Motor neuron (in vitro differentiated cells): ENCODE measurements around the gene ARL6IP6. TPM values are rescaled to one million over a fixed set of nuclear protein-coding genes. Genes with fewer than 3 reads are reported as not detected.
"Not testable (repeated sequence)": the region's sequence is repeated elsewhere in the genome, so short reads cannot be mapped to it uniquely, and the experiment has no call there.

Experiments used
- ATAC-seq, 8 experiments: fragments of 200-7000 bp; cut with Tn5 transposase; replicated peaks in 6 of 8; 2 replicates each; pipeline ENCODE4 v1.8.0; 2021; ENCODE audit warnings: mild to moderate bottlenecking in 8 of 8, moderate library complexity in 8 of 8
- H3K27ac ChIP-seq, 2 donors: fragments of 250-450 bp; sonication (Bioruptor Pico); 2 replicates each; pipeline ENCODE4 v1.9.0; 2021; ENCODE audit warnings: antibody characterized with exemption in 2 of 2, mild to moderate bottlenecking in 2 of 2, moderate library complexity in 1 of 2
- H3K4me1 ChIP-seq, 2 donors: fragments of 250-450 bp; sonication (Bioruptor Pico); replicated peaks in 1 of 2; 2 replicates each; pipeline ENCODE4 v1.6.1; 2021; ENCODE audit warnings: antibody characterized with exemption in 2 of 2, mild to moderate bottlenecking in 2 of 2, moderate library complexity in 1 of 2
- H3K4me3 ChIP-seq, 5 donors: fragments of 250-450 bp; sonication (Bioruptor Pico); 2 replicates each; pipeline ENCODE4 v1.9.0; 2021; ENCODE audit warnings: antibody characterized with exemption in 5 of 5, mild to moderate bottlenecking in 5 of 5, moderate library complexity in 4 of 5
- WGBS, 10 experiments: fragments of 450-650 bp; shearing (Covaris generic); methylation state at CpG; one replicate each; pipeline ENCODE4 v1.0.0; 2022; 5-methylcytosine and 5-hydroxymethylcytosine counted together
- in situ Hi-C, 9 experiments: fragments of 400-800 bp; cut with MboI; loops; one replicate each; pipeline ENCODE4 v1.15.0; 2021; ENCODE audit warnings: low sequenced_read_pairs in 9 of 9, low pct_unique_long_range_greater_than_20kb in 2 of 9; ENCODE audit not compliant: unreplicated experiment in 9 of 9
- total RNA-seq, 8 experiments: library from RNA; unstranded; fragments of 300-600 nt; gene quantifications; 2 replicates each; pipeline versions ENCODE4 v1.2.3 to v1.2.4, GENCODE V29; 2022

ARL6IP6 gene
- total RNA-seq, 8 experiments from 2014 or later, result 13.0 to 38.0 (median 20.9) TPM

DNA sequence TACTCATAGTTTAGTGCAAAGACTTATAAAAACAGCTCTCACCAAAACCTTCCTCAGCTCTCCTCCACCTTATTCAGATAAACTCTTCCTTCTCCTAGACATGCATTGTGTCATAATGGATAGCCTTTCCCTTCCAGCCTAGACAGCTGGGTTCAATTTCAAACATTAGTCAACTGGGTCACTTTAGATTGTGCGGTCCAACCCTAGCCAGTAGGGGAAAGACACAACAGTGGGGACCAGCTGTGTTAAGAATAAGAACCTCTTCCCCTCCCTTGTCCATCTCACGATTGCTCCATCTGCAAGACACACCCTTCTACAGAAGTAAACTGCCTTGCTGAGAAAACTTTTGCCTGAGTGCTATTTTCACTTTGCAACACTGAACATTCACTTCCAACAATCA is 9.7 kb upstream of the ARL6IP6 start:
- peak in 1 of 8 experiments; percentile 65 for ATAC-seq
- H3K4me1 ChIP-seq, result no peaks in the 10 kb centered on the region
- 83 to 100% (median 89%) methylated on average over 1 to 2 of the region's 2 CpGs; no CpG with 5 or more reads in 4 of the 10 experiments for WGBS, 10 experiments
- in situ Hi-C loops, result loop anchor here in 1 of 9 experiments (25.0 kb wide), 1 partner anchor 779 kb away; the partner anchor contains the start of gene RPRM
- no peak overlapping the region for H3K4me3 ChIP-seq
- no peak overlapping the region for H3K27ac ChIP-seq

DNA sequence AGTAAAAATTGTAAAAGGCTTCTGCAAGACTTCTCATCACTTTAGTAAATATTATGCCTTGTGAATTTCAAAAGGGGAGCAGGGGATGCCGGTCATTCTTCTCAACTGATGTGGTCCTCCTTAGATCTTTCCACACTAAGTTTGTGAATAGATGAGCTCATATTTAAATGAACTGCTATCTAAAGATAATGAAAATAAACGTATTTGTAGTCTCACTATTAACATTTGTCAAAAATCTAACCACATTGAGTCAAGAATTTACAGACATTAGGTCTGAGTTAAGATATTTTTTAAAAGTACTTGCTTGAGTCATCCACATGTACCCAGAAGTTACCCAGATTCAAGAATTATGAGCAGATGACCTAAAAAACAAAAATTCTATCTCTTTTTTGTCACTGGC is 7.7 kb upstream of the ARL6IP6 start:
- H3K4me1 ChIP-seq, result peaks cover 0 to 6% of the 10 kb centered on the region in 2 donors
- H3K4me3 ChIP-seq, result no peak overlapping the region
- in situ Hi-C loops, result loop anchor here in 1 of 9 experiments (25.0 kb wide), 1 partner anchor 777 kb away; the partner anchor contains the start of gene RPRM
- ATAC-seq, result no peak
- H3K27ac ChIP-seq, result no peak overlapping the region
- 0 to 100% (median 98%) methylated on average over 1 to 2 of the region's 2 CpGs for WGBS, 10 experiments

DNA sequence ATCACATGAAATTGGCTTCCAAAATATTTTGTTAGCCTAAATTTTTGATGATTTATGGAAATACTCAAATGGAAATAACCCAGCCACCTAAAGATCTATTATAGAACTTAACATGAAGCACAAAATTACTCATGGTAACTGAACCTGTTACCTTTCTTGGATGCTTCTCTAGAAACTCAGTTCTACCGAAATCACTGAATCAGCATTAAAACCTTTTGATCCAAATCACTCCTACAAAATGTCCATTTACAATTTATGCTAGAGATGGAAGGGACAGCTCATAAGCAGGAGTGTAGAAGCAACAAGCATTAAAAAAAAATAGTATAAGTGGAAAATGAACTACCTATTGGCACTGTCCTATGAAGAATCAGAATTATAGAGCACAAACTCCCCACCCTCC is 3.3 kb upstream of the ARL6IP6 start:
- Histone ChIP-seq H3K27ac (no peak overlapping the region), H3K4me1 (peaks cover 0 to 13% of the 10 kb centered on the region in 2 donors), H3K4me3 (no peak overlapping the region)
- 29 to 100% (median 83%) methylated on average over 1 of the region's 1 CpG; no CpG with 5 or more reads in 4 of the 10 experiments for WGBS, 10 experiments
- no peak for ATAC-seq
- in situ Hi-C loops, result loop anchor here in 1 of 9 experiments (25.0 kb wide), 1 partner anchor 772 kb away; the partner anchor contains the start of gene RPRM

DNA sequence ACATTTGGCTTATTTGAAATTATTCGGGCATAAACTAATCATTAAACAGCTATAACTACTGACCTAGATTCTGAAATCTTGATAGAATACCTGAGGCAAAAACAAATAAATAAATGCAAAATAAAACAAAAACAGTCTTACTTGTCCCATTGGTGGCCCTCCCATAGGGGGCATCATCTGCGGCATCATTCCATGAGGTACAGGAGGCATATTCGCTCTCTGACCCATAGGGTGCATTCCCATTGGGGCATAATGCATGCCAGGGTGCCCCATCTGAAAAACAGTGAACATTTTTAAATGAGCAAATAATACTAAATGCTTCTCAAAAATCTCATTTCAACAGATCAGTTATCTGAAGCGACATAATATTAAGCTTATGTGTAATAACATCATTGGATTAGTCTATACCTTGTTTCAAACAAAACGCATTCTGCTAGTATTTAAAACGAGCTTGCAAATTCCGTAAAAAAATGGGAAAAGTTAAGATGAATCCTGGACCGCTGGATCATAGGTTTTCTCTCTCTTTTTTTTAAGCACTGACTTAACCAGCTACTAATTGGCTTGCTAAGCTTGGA is 2.5 kb upstream of the ARL6IP6 start:
- no peak for ATAC-seq
- in situ Hi-C loops, result loop anchor here in 1 of 9 experiments (25.0 kb wide), 1 partner anchor 771 kb away; the partner anchor contains the start of gene RPRM
- H3K27ac ChIP-seq, result no peak overlapping the region
- WGBS, 10 experiments, result 5 to 24% (median 12%) methylated on average over 3 to 8 of the region's 8 CpGs
- peaks cover 0 to 16% of the 10 kb centered on the region in 2 donors for H3K4me1 ChIP-seq
- peak overlapping the region; percentile 89 to 100 (median 93) for H3K4me3 ChIP-seq

DNA sequence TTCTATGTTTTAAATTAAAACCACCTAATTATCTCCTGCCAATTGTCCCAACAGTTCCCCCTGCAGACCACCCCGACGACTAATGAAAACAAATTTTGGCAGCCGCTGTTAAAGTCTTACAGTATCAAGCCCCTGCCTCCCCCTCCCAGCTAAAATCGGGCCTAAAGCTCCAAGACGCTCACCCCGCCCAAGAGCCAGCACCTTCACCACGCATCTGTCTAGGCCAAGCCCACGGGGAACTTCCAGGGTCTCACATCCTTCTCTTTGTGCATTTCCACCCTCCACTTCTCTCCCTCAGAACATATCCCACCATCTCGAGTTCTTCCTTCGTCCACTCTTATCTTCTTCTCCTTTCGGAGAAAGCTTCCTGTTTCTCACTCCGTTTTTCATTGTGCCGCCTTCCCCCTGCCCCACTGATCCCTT is 1.6 kb upstream of the ARL6IP6 start:
- Histone ChIP-seq H3K27ac (peak overlapping the region; percentile 90 to 99), H3K4me1 (peaks cover 0 to 16% of the 10 kb centered on the region in 2 donors), H3K4me3 (peak overlapping the region; percentile 89 to 100 (median 93))
- peak in 2 of 8 experiments; percentile 0 for ATAC-seq
- WGBS, 10 experiments, result 0 to 4% (median 0%) methylated on average over 2 to 11 of the region's 13 CpGs; no CpG with 5 or more reads in 1 of the 10 experiments
- in situ Hi-C loops, result loop anchor here in 1 of 9 experiments (25.0 kb wide), 1 partner anchor 770 kb away; the partner anchor contains the start of gene RPRM

DNA sequence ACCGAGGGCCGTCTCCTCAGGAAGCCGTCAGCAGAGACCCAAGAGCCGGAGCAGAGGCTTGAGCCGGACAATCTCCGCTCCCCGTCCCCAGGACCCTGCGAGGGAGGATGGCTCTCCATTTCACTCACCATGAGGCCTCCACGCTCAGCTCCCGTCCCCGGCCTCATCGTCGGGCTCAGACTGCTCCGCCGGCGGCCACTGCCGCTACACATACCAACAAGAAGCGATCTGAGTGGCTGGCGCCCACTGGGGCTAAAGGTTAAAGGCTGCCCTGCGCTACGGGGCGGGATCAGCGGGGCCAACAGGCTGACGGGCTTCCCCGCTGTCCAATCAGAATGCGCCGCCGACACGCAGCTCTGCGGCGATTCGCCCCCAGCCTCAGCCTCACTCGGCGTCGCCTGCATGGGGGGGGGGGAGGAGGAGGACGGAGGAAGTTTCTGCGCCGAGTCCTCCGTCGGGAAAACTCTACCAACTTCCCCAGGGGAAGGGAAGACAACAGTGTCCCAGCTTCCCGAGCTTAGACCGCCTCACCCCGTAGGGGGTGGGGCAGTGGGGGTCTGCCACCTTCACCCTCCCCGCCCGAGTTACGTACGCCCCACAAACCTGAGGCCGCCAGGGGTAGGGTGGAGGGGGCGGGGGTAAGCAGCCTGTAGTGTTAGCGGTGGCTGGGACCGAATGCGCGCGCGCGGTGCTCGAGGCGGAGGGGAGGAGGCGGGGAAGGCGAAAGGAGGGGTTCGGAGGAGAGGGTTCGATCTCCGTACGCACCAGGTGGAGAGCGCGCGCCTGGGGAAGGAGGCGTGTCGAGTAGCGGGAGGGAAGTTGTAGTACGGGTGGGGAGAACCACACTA is 968 bp upstream of the ARL6IP6 start, which contains the start of gene PRPF40A:
PRPF40A (minus strand) TSS at position 234 of the 848 bp plus-strand sequence; CDS start at position 212, 22 bp downstream.
- H3K4me1 ChIP-seq, result peaks cover 0 to 16% of the 10 kb centered on the region in 2 donors
- peak within 1 kb of the TSS; percentile 98 to 99 for H3K27ac ChIP-seq
- 0 to 10% (median 0%) methylated on average over 4 to 11 of the region's 71 CpGs; no CpG with 5 or more reads in 4 of the 10 experiments for WGBS, 10 experiments
- H3K4me3 ChIP-seq, result peak within 1 kb of the TSS; percentile 89 to 100 (median 93)
- in situ Hi-C loops, result loop anchor here in 1 of 9 experiments (25.0 kb wide), 1 partner anchor 770 kb away; the partner anchor contains the start of gene RPRM
- ATAC-seq, result peak; percentile 68 to 85 (median 82)

DNA sequence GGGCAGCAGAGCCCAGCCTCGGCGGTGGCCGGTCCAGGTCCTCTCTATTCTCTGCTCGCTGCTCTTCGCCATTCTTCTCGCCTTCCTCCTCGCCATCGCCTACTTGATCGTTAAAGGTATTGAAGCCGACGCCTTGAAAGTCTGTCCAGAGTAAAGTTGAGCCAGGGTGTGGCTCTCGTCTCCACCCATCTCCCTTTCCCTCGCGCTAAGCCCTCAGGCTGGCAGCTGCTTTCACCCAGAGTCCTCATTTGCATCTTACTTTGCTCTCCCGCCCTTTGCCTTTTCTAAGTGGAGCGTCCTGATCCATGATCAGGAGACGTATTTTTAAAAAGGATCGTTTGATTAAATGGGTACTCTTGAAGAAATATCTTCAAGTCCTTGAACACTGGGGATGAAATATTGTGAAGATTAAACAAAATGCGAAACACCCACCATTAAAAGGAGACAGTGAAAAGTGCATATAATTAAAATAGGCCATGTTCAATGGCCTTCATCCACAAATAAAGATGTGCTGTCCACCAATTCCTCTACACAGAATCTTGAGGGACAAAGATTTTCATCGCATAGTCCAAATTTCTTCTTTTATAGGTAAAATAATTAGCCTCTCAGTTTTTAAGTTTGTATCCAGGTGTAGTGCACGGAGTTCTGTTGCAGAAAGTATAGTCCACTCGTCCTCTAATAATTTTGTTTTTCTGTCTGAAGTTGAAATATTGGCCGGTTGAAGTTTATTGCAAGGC is 657 bp downstream of the ARL6IP6 start:
- H3K27ac ChIP-seq, result peak overlapping the region; percentile 98 to 99
- H3K4me3 ChIP-seq, result peak overlapping the region; percentile 89 to 100 (median 93)
- 0 to 10% (median 1%) methylated on average over 1 to 21 of the region's 23 CpGs for WGBS, 10 experiments
- H3K4me1 ChIP-seq, result peaks cover 0 to 16% of the 10 kb centered on the region in 2 donors
- in situ Hi-C loops, result loop anchor here in 1 of 9 experiments (25.0 kb wide), 1 partner anchor 768 kb away; the partner anchor contains the start of gene RPRM
- peak in 3 of 8 experiments; percentile 15 to 41 (median 20) for ATAC-seq

DNA sequence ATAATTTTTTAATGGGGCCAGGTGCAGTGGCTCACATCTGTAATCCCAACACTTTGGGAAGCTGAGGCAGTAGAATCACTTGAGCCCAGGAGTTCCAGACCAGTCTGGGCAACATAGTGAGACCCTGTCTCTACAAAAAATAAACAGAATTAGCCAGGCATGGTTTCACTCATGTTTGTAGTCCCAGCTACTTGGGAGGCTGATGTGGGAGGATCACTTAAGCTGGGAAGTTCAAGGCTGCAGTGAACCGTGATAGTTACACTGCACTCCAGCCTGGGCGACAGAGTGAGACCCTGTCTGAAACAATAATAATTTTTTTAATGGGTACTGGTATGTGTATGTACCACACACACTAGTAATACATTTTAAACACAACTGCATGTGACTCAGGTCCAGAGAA is 2.4 kb downstream of the ARL6IP6 start:
- no peak overlapping the region for H3K27ac ChIP-seq
- in situ Hi-C loops, result loop anchor here in 1 of 9 experiments (25.0 kb wide), 1 partner anchor 767 kb away; the partner anchor contains the start of gene RPRM
- WGBS, 10 experiments, result 60 to 100% (median 80%) methylated on average over 1 to 2 of the region's 2 CpGs; no CpG with 5 or more reads in 3 of the 10 experiments
- H3K4me3 ChIP-seq, result no peak overlapping the region
- ATAC-seq, result no peak
- H3K4me1 ChIP-seq, result peaks cover 0 to 10% of the 10 kb centered on the region in 2 donors

DNA sequence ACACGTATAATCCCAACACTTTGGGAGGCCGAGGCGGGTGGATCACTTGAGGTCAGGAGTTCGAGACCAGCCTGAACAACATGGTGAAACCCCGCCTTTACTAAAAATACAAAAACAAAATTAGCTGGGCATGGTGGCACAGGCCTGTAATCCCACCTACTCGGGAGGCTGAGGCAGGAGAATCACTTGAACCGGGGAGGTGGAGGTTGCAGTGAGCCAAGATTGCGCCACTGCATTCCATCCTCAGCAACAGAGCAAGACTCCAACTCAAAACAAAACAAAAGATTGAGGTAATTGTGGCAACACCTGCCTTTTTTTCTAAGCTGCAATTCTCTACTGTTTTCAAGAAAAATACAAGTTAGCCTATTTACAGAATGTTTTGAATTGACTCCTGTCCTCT is 4.2 kb downstream of the ARL6IP6 start:
- not testable (repeated sequence) for H3K4me3 ChIP-seq, H3K4me1 ChIP-seq, H3K27ac ChIP-seq, ATAC-seq
- 94 to 100% (median 99%) methylated on average over 2 to 6 of the region's 8 CpGs; no CpG with 5 or more reads in 4 of the 10 experiments for WGBS, 10 experiments
- in situ Hi-C loops, result loop anchor here in 1 of 9 experiments (25.0 kb wide), 1 partner anchor 765 kb away; the partner anchor contains the start of gene RPRM

DNA sequence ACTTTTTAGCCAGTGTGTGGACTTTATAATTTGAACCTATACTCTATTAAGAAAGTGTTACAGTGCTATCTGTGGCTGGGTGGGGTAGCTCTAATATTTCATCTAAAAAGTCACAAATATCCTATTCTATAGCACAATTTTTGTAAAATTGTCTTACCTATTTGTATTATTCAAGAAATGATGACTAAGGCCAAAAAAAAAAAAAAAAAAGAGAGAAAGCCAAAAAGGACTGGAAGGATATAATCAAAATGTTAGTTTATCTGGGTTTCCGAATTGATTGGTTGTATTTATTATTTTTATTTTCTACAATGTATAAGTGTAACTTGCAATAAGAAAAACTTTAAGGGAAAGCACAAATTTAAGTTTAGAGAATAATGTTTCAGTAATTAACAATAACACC is 5.5 kb downstream of the ARL6IP6 start:
- WGBS, 10 experiments, result 92 to 100% (median 100%) methylated on average over 1 of the region's 1 CpG; no CpG with 5 or more reads in 1 of the 10 experiments
- H3K27ac ChIP-seq, result no peak overlapping the region
- in situ Hi-C loops, result loop anchor here in 1 of 9 experiments (25.0 kb wide), 1 partner anchor 763 kb away; the partner anchor contains the start of gene RPRM
- H3K4me3 ChIP-seq, result no peak overlapping the region
- ATAC-seq, result no peak
- peaks cover 0 to 7% of the 10 kb centered on the region in 2 donors for H3K4me1 ChIP-seq

DNA sequence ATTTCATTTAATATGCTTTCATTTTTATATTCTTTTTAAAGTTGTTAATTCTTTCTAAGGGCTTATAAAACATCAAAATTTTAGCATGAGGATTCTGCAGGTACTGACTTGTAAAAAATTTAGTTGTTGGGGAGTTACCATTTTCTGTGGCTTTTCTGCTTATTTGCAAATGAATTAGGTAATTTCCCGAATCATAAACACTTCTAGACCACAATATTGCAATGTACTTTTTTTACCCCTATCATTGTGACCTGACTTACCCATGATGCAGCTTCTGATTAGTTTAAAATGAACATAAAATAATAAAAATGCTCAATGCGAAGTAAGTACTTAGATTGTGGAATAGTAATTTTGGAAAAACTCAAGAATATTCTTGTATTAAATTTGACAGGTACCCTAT is 11.4 kb downstream of the ARL6IP6 start:
- H3K27ac ChIP-seq, result no peak overlapping the region
- ATAC-seq, result no peak
- no peaks in the 10 kb centered on the region for H3K4me1 ChIP-seq
- no peak overlapping the region for H3K4me3 ChIP-seq
- in situ Hi-C loops, result loop anchor here in 4 of 9 experiments (25.0 kb wide), 3 partner anchors 182 to 782 kb away; partner anchors contain the start of gene RPRM (in 1 of the 4)
- 68 to 100% (median 95%) methylated on average over 1 to 2 of the region's 2 CpGs; no CpG with 5 or more reads in 1 of the 10 experiments for WGBS, 10 experiments
